A549 (cell line): ENCODE measurements around the gene TYK2.
"Not testable (repeated sequence)": the region's sequence is repeated elsewhere in the genome, so short reads cannot be mapped to it uniquely, and the experiment has no call there.

ENCODE experiments used
- CTCF ChIP-seq: fragments of >200 bp; sonication (Bioruptor Twin); formaldehyde crosslinking; IDR thresholded peaks from 3 replicates; pipeline ENCODE4 v1.5.1; 2016
- EP300 ChIP-seq, 2 experiments: fragments of >200 bp; sonication (Bioruptor Twin); formaldehyde crosslinking; IDR thresholded peaks; 2 replicates in 1 of 2; 3 replicates in 1 of 2; pipeline ENCODE4 v1.6.1; 2016 to 2017
- HDAC2 ChIP-seq: fragments of 200-600 bp; sonication (generic); IDR thresholded peaks from 2 replicates; pipeline ENCODE4 v1.6.1; 2016

- not testable (repeated sequence) for TF ChIP-seq EP300 (IDR thresholded peaks at IDR 0.05); CTCF; HDAC2
Observed at GRCh38 chr19:10366950-10367512, 13.3 kb downstream of the TYK2 start.
